ENCODE measurements around the gene LCMT1.
"Not testable (repeated sequence)": the region's sequence is repeated elsewhere in the genome, so short reads cannot be mapped to it uniquely, and the experiment has no call there.

LCMT1 gene

DNA sequence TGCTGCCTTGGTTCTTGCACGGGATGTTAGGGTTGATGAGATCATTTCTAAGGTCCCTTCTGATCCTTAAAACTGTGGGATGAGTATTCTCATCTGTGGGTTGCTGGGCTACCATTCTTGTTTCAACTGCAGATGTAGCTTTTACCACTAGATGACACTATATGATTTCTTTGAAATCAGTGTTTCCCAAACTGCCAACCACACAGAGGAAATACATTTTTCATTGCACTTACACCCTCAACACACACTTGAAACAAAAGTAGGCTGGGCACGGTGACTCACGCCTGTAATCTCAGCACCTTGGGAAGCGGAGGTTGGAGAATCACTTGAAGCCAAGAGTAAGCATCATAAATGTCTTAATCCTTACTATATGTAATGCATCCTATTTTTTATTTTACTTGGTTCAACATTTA, 15.3 kb downstream of the LCMT1 start:
- TF ChIP-seq, protein P1, sequence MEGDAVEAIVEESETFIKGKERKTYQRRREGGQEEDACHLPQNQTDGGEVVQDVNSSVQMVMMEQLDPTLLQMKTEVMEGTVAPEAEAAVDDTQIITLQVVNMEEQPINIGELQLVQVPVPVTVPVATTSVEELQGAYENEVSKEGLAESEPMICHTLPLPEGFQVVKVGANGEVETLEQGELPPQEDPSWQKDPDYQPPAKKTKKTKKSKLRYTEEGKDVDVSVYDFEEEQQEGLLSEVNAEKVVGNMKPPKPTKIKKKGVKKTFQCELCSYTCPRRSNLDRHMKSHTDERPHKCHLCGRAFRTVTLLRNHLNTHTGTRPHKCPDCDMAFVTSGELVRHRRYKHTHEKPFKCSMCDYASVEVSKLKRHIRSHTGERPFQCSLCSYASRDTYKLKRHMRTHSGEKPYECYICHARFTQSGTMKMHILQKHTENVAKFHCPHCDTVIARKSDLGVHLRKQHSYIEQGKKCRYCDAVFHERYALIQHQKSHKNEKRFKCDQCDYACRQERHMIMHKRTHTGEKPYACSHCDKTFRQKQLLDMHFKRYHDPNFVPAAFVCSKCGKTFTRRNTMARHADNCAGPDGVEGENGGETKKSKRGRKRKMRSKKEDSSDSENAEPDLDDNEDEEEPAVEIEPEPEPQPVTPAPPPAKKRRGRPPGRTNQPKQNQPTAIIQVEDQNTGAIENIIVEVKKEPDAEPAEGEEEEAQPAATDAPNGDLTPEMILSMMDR (IDR thresholded peaks at IDR 0.05; ENCODE audit: borderline replicate concordance, insufficient read depth, low read depth, low read length) = peak; percentile 57; the same call in 1 of the 2 replicates

DNA sequence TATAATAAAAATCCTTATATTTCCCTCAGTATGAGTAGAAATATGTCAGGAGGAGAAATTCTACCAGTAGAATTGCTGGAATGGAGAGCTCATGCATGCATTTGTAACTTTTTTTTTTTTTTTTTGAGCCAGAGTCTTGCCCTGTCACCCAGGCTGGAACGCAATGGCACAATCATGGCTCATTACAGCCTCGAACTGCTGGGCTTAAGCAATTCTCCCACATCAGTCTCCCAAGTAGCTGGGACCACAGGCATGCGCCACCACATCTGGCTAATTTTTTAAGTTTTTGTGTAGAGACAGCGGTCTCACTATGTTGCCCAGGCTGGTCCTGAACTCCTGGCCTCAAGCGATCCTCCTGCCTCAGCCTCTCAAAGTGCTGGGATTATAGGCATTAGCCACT, 21.2 kb downstream of the LCMT1 start:
- H3K4me3 ChIP-seq (ENCODE audit: low read depth, low read length) = not testable (repeated sequence)

More for the DNA sequence above, 15.3 kb downstream of the LCMT1 start:
- no peak overlapping the region for H3K4me3 ChIP-seq (ENCODE audit: low read depth, low read length)

GRCh38 chr16:25134166-25134700, 22.7 kb downstream of the LCMT1 start:
- H3K4me3 ChIP-seq (ENCODE audit: low read depth, low read length) = no peak overlapping the region
- TF ChIP-seq, protein P1 (IDR thresholded peaks at IDR 0.05; ENCODE audit: borderline replicate concordance, insufficient read depth, low read depth, low read length) = no peak

DNA sequence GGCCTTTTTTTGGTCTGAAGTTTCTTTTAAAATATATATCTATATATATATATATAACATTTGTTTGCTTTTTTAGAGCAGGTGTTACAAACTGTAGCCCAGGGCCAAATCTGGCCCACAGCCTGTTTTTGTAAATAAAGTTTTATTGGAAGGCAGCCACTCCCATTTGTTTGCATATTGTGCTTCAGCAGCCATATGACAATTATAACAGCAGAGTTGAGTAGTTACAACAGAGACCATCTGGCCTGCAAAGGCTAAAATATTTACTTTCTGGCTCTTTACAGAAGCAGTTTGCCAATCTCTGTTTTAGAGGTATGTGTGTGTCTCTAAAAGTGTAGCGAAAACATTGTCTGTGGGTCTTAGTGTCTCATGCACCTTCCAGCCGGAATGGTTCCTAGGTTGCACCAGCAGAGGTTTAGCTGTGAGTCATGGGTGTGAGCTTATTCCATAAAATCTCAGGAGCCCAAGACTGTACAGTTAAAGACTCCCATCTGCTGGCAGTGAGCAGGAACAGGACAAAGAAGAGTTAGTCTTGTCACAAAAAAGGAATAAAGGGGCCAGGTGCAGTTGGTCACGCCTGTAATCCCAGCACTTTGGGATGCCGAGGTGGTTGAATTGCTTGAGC, 23.8 kb downstream of the LCMT1 start:
- TF ChIP-seq, protein P1 (IDR thresholded peaks at IDR 0.05; ENCODE audit: borderline replicate concordance, insufficient read depth, low read depth, low read length) = no peak
- no peak overlapping the region for H3K4me3 ChIP-seq (ENCODE audit: low read depth, low read length)

GRCh38 chr16:25138130-25138529, 26.6 kb downstream of the LCMT1 start:
- no peak overlapping the region for H3K4me3 ChIP-seq (ENCODE audit: low read depth, low read length)
- TF ChIP-seq, protein P1 (IDR thresholded peaks at IDR 0.05; ENCODE audit: borderline replicate concordance, insufficient read depth, low read depth, low read length) = no peak

GRCh38 chr16:25140459-25140858, 28.9 kb downstream of the LCMT1 start:
- TF ChIP-seq, protein P1 (IDR thresholded peaks at IDR 0.05; ENCODE audit: borderline replicate concordance, insufficient read depth, low read depth, low read length) = no peak
- H3K4me3 ChIP-seq (ENCODE audit: low read depth, low read length) = no peak overlapping the region

DNA sequence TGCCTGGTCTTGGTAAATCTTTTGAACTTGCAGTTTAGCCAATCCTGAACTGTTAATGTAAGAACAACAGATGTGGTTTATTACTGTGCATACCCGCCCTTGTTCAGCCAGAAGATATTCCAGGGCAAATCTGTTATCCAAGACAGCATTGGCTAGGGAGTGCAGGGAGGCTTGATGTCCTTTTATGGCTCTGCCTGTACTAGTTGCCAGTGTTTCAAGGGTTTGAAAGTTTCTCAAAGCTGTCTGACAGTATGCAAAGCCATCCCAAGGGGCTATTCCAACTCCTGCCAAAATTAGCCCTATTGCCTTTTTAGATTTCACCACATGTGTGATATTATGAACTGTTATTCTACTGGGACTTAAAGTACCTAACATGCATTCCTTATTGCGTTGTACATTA, 30.1 kb downstream of the LCMT1 start:
- no peak overlapping the region for H3K4me3 ChIP-seq (ENCODE audit: low read depth, low read length)
- TF ChIP-seq, protein P1 (IDR thresholded peaks at IDR 0.05; ENCODE audit: borderline replicate concordance, insufficient read depth, low read depth, low read length) = no peak
